ENCODE data around the gene ADARB2.

Gene ADARB2

GRCh38 chr10:1308962-1309616 lies 428.2 kb downstream of the ADARB2 start:
- H3K4me3 ChIP-seq (ENCODE audit: low read depth, low read length): no peak overlapping the region

- H3K4me3 ChIP-seq (ENCODE audit: low read depth, low read length): no peak overlapping the region
These were observed 429.0 kb downstream of the ADARB2 start for GRCh38 chr10:1308173-1308961.

GRCh38 chr10:1301143-1301542 lies 436.2 kb downstream of the ADARB2 start:
- H3K4me3 ChIP-seq (ENCODE audit: low read depth, low read length): no peak overlapping the region

GRCh38 chr10:1300218-1300617 lies 437.1 kb downstream of the ADARB2 start:
- H3K4me3 ChIP-seq (ENCODE audit: low read depth, low read length): no peak overlapping the region

- no peak overlapping the region for H3K4me3 ChIP-seq (ENCODE audit: low read depth, low read length)
These were observed 438.1 kb downstream of the ADARB2 start for GRCh38 chr10:1299041-1299726.

GRCh38 chr10:1297566-1298301 lies 439.6 kb downstream of the ADARB2 start:
- no peak overlapping the region for H3K4me3 ChIP-seq (ENCODE audit: low read depth, low read length)

- no peak overlapping the region for H3K4me3 ChIP-seq (ENCODE audit: low read depth, low read length)
These were observed 441.4 kb downstream of the ADARB2 start for GRCh38 chr10:1295756-1296480.

GRCh38 chr10:1294748-1295147 lies 442.6 kb downstream of the ADARB2 start:
- H3K4me3 ChIP-seq (ENCODE audit: low read depth, low read length): no peak overlapping the region

GRCh38 chr10:1293636-1294435 lies 443.5 kb downstream of the ADARB2 start:
- no peak overlapping the region for H3K4me3 ChIP-seq (ENCODE audit: low read depth, low read length)

- H3K4me3 ChIP-seq (ENCODE audit: low read depth, low read length): no peak overlapping the region
These were observed 444.2 kb downstream of the ADARB2 start for GRCh38 chr10:1293157-1293556.

GRCh38 chr10:1292611-1293031 lies 444.7 kb downstream of the ADARB2 start:
- no peak overlapping the region for H3K4me3 ChIP-seq (ENCODE audit: low read depth, low read length)

- H3K4me3 ChIP-seq (ENCODE audit: low read depth, low read length): no peak overlapping the region
These were observed 445.9 kb downstream of the ADARB2 start for GRCh38 chr10:1291178-1292090.

- no peak overlapping the region for H3K4me3 ChIP-seq (ENCODE audit: low read depth, low read length)
These were observed 447.3 kb downstream of the ADARB2 start for GRCh38 chr10:1290071-1290471.

GRCh38 chr10:1289591-1289990 lies 447.7 kb downstream of the ADARB2 start:
- no peak overlapping the region for H3K4me3 ChIP-seq (ENCODE audit: low read depth, low read length)

GRCh38 chr10:1287971-1288401 lies 449.3 kb downstream of the ADARB2 start:
- no peak overlapping the region for H3K4me3 ChIP-seq (ENCODE audit: low read depth, low read length)

- H3K4me3 ChIP-seq (ENCODE audit: low read depth, low read length): no peak overlapping the region
These were observed 449.8 kb downstream of the ADARB2 start for GRCh38 chr10:1287487-1287886.

GRCh38 chr10:1284076-1284475 lies 453.2 kb downstream of the ADARB2 start:
- H3K4me3 ChIP-seq (ENCODE audit: low read depth, low read length): no peak overlapping the region

- H3K4me3 ChIP-seq (ENCODE audit: low read depth, low read length): no peak overlapping the region
These were observed 455.9 kb downstream of the ADARB2 start for GRCh38 chr10:1281405-1281782.
